GM19397 (cell line): ENCODE results near the gene CCL26.
"Not testable (repeated sequence)": the region's sequence is repeated elsewhere in the genome, so short reads cannot be mapped to it uniquely, and the experiment has no call there.

Experiments used
- ATAC-seq: cut with Tn5 transposase; IDR thresholded peaks from one replicate; pipeline ENCODE4 v1.9.1; 2021; ENCODE audit warnings: mild to moderate bottlenecking, moderate library complexity; ENCODE audit not compliant: unreplicated experiment

Gene CCL26

GRCh38 chr7:75793676-75794075, 21.7 kb upstream of the CCL26 start:
- ATAC-seq: no peak

- ATAC-seq: not testable (repeated sequence)
Measured at GRCh38 chr7:75792567-75792966, 20.6 kb upstream of the CCL26 start.

DNA sequence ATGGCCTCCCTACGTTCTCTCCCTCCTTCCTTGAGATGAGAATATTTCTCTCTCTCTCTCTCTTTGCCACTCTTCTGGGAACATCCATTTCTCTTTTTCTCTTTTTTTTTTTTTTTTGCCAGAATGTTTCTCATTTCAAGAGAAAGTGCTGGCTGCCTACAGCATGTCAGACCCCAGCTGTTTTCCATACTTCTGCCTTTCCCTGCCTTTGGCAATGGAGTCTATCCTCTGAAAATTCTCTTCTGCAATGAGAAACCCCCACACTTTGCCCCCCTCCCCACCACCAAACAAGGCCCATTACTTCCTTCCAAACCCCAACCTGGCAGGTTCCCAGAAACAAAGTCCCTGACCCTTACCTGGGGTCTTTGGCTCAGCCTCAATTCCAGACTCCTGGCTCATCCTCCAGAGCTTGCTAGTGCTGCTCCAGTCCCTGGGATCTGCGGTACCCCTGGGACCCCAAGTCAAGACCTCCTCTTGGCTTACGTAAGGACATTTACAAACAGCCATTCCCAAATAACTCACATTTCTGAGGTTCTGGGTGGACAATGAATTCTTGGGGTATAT, 17.4 kb upstream of the CCL26 start:
- ATAC-seq: no peak

DNA sequence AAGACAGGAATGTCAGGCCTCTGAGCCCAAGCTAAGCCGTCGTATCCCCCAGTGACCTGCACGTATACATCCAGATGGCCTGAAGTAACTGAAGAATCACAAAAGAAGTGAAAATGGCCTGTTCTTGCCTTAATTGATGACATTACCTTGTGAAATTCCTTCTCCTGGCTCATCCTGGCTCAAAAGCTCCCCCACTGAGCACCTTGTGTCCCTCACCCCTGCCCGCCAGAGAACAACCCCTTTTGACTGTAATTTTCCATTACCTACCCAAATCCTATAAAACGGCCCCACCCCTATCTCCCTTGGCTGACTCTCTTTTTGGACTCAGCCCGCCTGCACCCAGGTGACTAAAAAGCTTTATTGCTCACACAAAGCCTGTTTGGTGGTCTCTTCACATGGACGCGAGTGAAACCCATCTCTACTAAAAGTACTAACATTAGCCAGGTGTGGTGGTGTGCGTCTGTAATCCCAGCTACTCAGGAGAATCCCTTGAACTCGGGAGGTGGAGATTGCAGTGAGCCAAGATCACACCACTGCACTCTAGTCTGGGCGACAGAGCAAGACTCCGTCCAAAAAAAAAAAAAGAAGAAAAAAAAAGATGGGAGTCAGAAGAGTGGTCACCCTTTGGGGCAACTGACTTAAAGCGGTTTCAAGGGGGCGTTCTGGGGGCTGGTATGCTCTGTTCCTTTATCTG, 16.3 kb upstream of the CCL26 start:
- ATAC-seq: not testable (repeated sequence)

DNA sequence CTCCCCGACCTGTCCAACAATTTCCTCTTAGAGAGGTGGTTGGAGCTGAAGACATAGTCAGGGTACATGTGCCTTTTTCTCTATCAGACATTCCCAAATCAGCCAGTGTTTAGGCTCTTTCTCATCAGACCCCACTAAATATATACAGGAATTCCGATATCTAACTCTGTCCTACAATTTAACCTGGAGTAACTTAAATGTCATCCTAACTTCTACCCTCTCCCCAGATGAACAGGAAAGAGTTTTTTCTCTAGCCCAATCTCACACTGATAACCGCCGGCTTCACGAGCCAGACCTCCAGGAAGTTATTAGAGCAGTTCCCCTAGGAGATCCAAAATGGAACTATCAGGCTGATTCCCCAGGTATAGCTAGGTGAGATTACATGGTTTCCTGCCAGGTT, 11.0 kb upstream of the CCL26 start:
- ATAC-seq: not testable (repeated sequence)

DNA sequence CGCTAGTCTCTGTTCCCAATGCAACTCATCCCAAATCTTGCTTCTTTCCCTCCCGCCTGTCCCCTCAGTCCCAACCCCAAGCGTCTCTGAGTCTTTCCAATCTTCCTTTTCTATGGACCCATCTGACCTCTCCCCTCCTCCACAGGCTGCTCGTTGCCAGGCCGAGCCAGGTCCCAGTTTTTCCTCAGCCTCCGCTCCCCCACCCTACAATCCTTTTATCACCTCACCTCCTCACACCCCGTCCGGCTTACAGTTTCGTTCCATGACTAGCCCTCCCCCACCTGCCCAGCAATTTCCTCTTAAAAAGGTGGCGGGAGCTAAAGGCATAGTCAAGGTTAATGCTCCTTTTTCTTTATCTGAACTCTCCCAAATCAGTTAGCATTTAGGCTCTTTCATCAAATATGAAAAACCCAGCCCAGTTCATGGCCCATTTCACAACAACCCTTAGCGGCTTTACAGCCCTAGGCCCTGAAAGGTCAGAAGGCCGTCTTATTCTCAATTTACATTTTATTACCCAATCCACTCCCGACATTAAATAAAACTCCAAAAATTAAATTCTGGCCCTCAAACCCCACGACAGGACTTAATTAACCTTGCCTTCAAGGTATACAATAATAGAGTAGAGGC, 8.7 kb upstream of the CCL26 start:
- not testable (repeated sequence) for ATAC-seq

- not testable (repeated sequence) for ATAC-seq
Measured at GRCh38 chr7:75779516-75779915, 7.5 kb upstream of the CCL26 start.

GRCh38 chr7:75779035-75779434, 7.0 kb upstream of the CCL26 start:
- not testable (repeated sequence) for ATAC-seq

GRCh38 chr7:75776295-75776971, 4.4 kb upstream of the CCL26 start:
- no peak for ATAC-seq

GRCh38 chr7:75773958-75774357, 1.9 kb upstream of the CCL26 start:
- ATAC-seq: not testable (repeated sequence)

DNA sequence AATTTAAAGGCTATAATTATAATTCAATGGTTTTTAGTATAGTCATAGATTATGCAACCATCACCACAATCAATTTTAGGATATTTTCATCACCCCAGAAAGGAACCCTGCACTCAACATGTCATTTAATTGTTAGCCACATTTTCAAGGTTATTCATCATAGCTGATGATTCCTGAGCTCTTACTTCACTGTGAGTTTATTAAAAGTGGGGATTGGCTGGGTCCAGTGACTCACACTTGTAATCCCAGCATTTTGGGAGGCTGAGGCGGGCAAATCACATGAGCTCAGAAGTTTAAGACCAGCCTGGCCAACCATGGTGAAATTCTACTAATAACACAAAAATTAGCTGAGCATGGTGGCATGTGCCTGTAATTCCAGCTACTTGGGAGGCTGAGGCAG, 787 bp downstream of the CCL26 start:
- ATAC-seq: no peak

- ATAC-seq: no peak
Measured at GRCh38 chr7:75762350-75762917, 9.6 kb downstream of the CCL26 start.

DNA sequence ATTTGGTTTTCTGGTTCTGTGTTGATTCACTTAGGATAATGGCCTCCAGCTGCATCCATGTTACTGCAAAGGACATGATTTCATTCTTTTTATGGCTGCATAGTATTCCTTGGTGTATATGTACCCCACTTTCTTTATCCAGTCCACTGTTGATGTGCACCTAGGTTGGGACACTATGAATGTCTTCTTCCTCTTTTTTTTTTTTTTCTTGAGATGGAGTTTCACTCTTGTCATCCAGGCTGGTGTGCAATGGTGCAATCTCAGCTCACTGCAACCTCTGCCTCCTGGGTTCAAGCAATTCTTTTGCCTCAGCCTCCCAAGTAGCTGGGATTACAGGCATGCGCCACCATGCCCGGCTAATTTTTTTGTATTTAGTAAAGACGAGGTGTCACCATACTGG, 10.2 kb downstream of the CCL26 start:
- ATAC-seq: not testable (repeated sequence)

- no peak for ATAC-seq
Measured at GRCh38 chr7:75758491-75758890, 13.5 kb downstream of the CCL26 start.

DNA sequence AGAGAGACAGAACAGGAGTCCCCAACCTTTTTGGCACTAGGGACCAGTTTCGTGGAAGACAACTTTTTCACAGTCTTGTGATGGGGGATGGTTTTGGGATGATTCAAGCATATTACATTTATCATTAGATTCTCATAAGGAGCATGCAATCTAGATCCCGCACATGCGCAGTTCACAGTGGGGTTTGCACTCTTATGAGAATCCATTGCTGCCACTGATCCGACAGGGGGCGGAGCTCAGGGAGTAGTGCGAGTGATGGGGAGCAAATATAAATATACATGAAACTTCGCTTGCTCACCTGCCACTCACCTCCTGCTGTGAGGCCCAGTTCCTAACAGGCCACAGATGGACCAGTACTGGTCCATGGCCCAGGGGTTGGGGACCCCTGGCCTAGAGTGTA, 14.2 kb downstream of the CCL26 start:
- no peak for ATAC-seq

GRCh38 chr7:75756991-75757676, 14.9 kb downstream of the CCL26 start:
- no peak for ATAC-seq

DNA sequence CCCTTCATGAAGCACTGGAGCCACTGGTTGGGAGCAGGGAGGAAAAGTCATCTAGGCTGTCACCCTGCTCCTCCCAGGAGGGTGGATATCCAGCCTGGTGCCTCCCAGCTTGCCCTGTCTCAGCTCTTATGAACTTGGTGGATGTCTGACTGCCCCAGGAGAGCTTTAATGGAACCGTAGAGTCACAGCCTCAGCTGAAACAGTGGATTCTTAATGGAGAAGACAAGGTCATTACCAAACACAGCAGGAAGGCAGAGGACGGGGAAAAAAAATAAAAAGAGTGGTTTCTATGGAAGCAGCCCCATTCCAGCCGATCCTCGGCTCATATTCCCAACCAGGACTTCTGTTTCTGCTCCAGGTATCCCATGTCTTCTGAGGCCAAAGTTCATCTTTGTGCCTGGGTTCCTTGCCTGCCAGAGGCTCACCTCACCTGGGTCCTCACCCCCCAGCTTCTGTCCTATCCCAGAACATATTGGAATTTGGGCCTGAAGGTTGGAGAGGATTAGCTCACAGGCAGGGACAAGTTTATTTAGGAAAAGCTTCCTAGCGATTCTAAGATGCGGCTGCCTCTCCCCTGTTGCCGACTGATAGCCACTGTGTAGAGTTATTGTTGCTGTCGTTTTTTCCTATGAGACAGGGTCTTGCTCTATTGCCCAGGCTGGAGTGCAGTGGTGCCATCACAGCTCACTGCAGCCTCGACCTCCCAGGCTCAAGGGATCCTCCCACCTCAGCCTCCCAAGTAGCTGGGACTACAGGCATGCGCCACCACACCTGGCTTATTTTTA, 15.6 kb downstream of the CCL26 start:
- no peak for ATAC-seq

- no peak for ATAC-seq
Measured at GRCh38 chr7:75743455-75743859, 28.6 kb downstream of the CCL26 start.

DNA sequence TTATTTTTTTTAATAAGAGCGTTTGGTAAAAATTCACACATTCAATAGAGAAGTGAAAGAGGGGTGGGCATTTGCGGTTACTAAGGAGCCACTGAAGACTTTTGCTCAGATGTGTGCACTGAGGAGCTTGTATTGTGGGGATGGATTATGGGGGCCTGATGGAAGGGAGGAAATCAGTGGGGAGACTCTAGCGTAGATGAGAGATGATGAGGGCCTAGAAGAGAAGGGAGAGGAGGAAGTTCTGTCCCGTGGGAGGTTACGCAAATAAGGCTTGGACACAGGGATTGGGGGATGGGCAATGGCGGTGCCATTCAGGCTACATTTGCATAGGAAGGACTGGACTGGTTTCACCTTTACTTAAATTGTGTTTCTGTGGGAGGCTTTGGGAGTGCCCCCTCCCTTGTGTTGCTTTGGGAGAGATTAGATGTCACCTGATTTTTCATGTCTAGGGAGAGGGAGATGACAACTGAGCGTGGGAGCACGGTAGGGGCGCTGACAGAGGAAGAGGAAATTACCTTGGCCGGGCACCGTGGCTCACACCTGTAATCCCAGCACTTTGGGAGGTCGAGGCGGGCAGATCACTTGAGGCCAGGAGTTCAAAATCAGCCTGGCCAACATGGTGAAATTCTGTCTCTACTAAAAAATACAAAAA, 31.0 kb downstream of the CCL26 start:
- ATAC-seq: no peak
